Astrocyte (in vitro differentiated cells and primary cell): ENCODE measurements around the gene MAN2A1. TPM values are rescaled to one million over a fixed set of nuclear protein-coding genes. Genes with fewer than 3 reads are reported as not detected.
A peak's percentile ranks its signal among the peaks of the same experiment; 100 is the strongest.

Source experiments
- DNase-seq: peaks from one replicate; pipeline ENCODE4 v3.0.0-alpha.2; 2010; ENCODE audit warnings: low read depth
- FAIRE-seq: peaks from 2 replicates; lab custom pipeline; 2011; peaks lifted over from hg19 to GRCh38; lab: Jason Lieb, UNC
- H2AFZ ChIP-seq: 2 replicates; pipeline ENCODE4 v1.6.0; 2012; ENCODE audit warnings: low read depth, low read length, inconsistent platforms
- H3K27ac ChIP-seq: 2 replicates; pipeline ENCODE4 v1.5.1; 2011; ENCODE audit warnings: low read depth, low read length, inconsistent platforms
- H3K27me3 ChIP-seq: 2 replicates; pipeline ENCODE4 v1.6.0; 2011; ENCODE audit warnings: low read length, inconsistent platforms; ENCODE audit not compliant: insufficient read depth
- H3K36me3 ChIP-seq: 2 replicates; pipeline ENCODE4 v1.5.1; 2011; ENCODE audit warnings: low read length, inconsistent platforms; ENCODE audit not compliant: insufficient read depth
- H3K4me1 ChIP-seq: 2 replicates; pipeline ENCODE4 v1.5.1; 2011; ENCODE audit warnings: low read length, inconsistent platforms; ENCODE audit not compliant: insufficient read depth
- H3K4me2 ChIP-seq: 2 replicates; pipeline ENCODE4 v1.6.0; 2012; ENCODE audit warnings: low read length, inconsistent platforms
- H3K4me3 ChIP-seq: 2 replicates; pipeline ENCODE4 v1.5.1; 2011; ENCODE audit warnings: low read depth, mild to moderate bottlenecking, low read length, inconsistent platforms; ENCODE audit not compliant: insufficient read depth
- H3K79me2 ChIP-seq: 2 replicates; pipeline ENCODE4 v1.6.0; 2012; ENCODE audit warnings: mild to moderate bottlenecking, low read length, inconsistent platforms; ENCODE audit not compliant: insufficient read depth
- H3K9ac ChIP-seq: 2 replicates; pipeline ENCODE4 v1.6.0; 2012; ENCODE audit warnings: mild to moderate bottlenecking, low read length, inconsistent platforms
- H3K9me3 ChIP-seq: 2 replicates; pipeline ENCODE4 v1.5.1; 2012; ENCODE audit warnings: low read depth, mild to moderate bottlenecking, low read length, inconsistent platforms; ENCODE audit not compliant: insufficient read depth
- H4K20me1 ChIP-seq: 2 replicates; pipeline ENCODE4 v1.6.0; 2012; ENCODE audit warnings: low read length, inconsistent platforms; ENCODE audit not compliant: insufficient read depth
- H3K27ac Mint-ChIP-seq: one replicate; pipeline ENCODE4 v1.8.0; 2021; ENCODE audit warnings: mild to moderate bottlenecking, mixed read lengths; ENCODE audit not compliant: unreplicated experiment
- H3K27me3 Mint-ChIP-seq: one replicate; pipeline ENCODE4 v1.8.0; 2021; ENCODE audit warnings: low read depth, mixed read lengths; ENCODE audit not compliant: unreplicated experiment
- H3K36me3 Mint-ChIP-seq: one replicate; pipeline ENCODE4 v1.8.0; 2021; ENCODE audit warnings: low read depth, mixed read lengths; ENCODE audit not compliant: unreplicated experiment
- H3K4me1 Mint-ChIP-seq: one replicate; pipeline ENCODE4 v1.8.0; 2021; ENCODE audit warnings: low read depth, mixed read lengths; ENCODE audit not compliant: unreplicated experiment
- H3K4me3 Mint-ChIP-seq: one replicate; pipeline ENCODE4 v1.8.0; 2021; ENCODE audit warnings: mild to moderate bottlenecking, moderate library complexity, mixed read lengths; ENCODE audit not compliant: unreplicated experiment
- H3K9me3 Mint-ChIP-seq: one replicate; pipeline ENCODE4 v1.8.0; 2021; ENCODE audit warnings: mild to moderate bottlenecking, mixed read lengths; ENCODE audit not compliant: unreplicated experiment
- CTCF ChIP-seq: IDR thresholded peaks from 2 replicates; pipeline ENCODE4 v1.5.1; 2011; ENCODE audit warnings: low read depth, mild to moderate bottlenecking, inconsistent platforms, low read length, moderate library complexity; ENCODE audit not compliant: insufficient read depth
- EZH2 ChIP-seq: IDR thresholded peaks from 2 replicates; pipeline ENCODE4 v1.6.1; 2012; ENCODE audit warnings: mild to moderate bottlenecking, low read length, inconsistent platforms; ENCODE audit not compliant: insufficient read depth
- total RNA-seq: library from RNA; stranded (reverse); gene quantifications from 2 replicates; pipeline ENCODE4 v1.2.1, GENCODE V29; 2021

The MAN2A1 gene
- total RNA-seq, 1 donor from 2014 or later, result 109 TPM

GRCh38 chr5:109685916-109686315, 3.8 kb upstream of the MAN2A1 start:
- Histone ChIP-seq H3K27ac (no peak overlapping the region), H3K4me3 (no peak overlapping the region), H3K4me2 (no peak overlapping the region), H3K27me3 (no peaks in the 10 kb centered on the region), H4K20me1 (no peaks in the 10 kb centered on the region), H3K36me3 (no peaks in the 10 kb centered on the region), H3K9me3 (no peaks in the 10 kb centered on the region), H3K4me1 (peaks cover 2% of the 10 kb centered on the region), H3K9ac (no peak overlapping the region), H2AFZ (no peak overlapping the region), H3K79me2 (peaks cover 11% of the 10 kb centered on the region)
- Mint-ChIP-seq H3K27ac (no peak overlapping the region), H3K36me3 (no peaks in the 10 kb centered on the region), H3K4me3 (no peak overlapping the region), H3K4me1 (peaks cover 11% of the 10 kb centered on the region), H3K27me3 (no peaks in the 10 kb centered on the region), H3K9me3 (no peaks in the 10 kb centered on the region)
- no peak for TF ChIP-seq CTCF
- TF ChIP-seq EZH2, result no peak
- no peak for FAIRE-seq
- no peak for DNase-seq

DNA sequence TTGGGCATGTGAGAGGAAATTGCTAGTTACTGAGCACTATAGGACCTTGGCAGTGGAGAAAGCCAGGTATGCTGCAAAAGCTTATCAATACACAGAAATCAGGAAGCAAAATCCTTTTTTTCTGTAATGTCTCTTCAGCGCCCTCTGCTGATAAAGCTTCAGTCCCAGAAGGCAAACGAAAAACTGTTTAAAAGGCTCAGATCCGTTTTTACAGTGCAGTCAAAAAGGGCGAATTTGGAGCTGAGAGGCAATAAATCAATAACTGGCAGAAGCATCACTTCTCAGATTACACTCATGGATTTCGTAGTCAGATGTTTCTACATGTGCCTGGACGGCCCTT, 1.1 kb upstream of the MAN2A1 start:
- Mint-ChIP-seq H3K4me3 (peak overlapping the region; percentile 91), H3K9me3 (no peaks in the 10 kb centered on the region)
- peak overlapping the region; percentile 81 for H3K4me2 ChIP-seq

More for the DNA sequence above, 1.1 kb upstream of the MAN2A1 start:
- H2AFZ ChIP-seq, result peak overlapping the region; percentile 93
- H3K4me1 ChIP-seq, result peaks cover 7% of the 10 kb centered on the region
- H4K20me1 ChIP-seq, result peaks cover 22% of the 10 kb centered on the region
- H3K9ac ChIP-seq, result peak overlapping the region; percentile 92
- TF ChIP-seq EZH2 (no peak), CTCF (peak; percentile 39)
- peak; percentile 37 for FAIRE-seq
- peak overlapping the region; percentile 92 for H3K4me3 ChIP-seq
- H3K27me3 Mint-ChIP-seq, result no peaks in the 10 kb centered on the region
- peaks cover 19% of the 10 kb centered on the region for H3K4me1 Mint-ChIP-seq
- no peaks in the 10 kb centered on the region for H3K36me3 Mint-ChIP-seq
- no peaks in the 10 kb centered on the region for H3K9me3 ChIP-seq
- peaks cover 38% of the 10 kb centered on the region for H3K79me2 ChIP-seq
- H3K27ac Mint-ChIP-seq, result peak overlapping the region; percentile 90
- peak overlapping the region; percentile 84 for H3K27ac ChIP-seq
- no peaks in the 10 kb centered on the region for H3K27me3 ChIP-seq
- no peaks in the 10 kb centered on the region for H3K36me3 ChIP-seq
- no peak for DNase-seq
